Caco-2 (cell line): Measurements from ENCODE around the gene CPA3. TPM values are rescaled to one million over a fixed set of nuclear protein-coding genes. Genes with fewer than 3 reads are reported as not detected.

Source experiments
- BruUV-seq: library from RNA; stranded (reverse); fragments of 400-500 nt; replicated peaks from 2 replicates; lab custom pipeline; 2021; lab: Mats Ljungman, UMichigan
- CTCF ChIA-PET: fragments of 300-600 bp; sonication (Branson Sonifier 250); formaldehyde crosslinking; loops from one replicate; lab custom pipeline; 2022; ENCODE audit warnings: antibody characterized with exemption; lab: Charles Lee
- POLR2A ChIA-PET: fragments of 300-600 bp; sonication (Branson Sonifier 250); formaldehyde crosslinking; loops from one replicate; lab custom pipeline; 2022; ENCODE audit warnings: antibody characterized with exemption; lab: Charles Lee
- DNase-seq, 2 experiments: peaks; one replicate each; pipeline versions ENCODE4 v3.0.0 to v3.0.0-alpha.2; 2020 to 2022
- H3K27me3 ChIP-seq: replicated peaks from 2 replicates; pipeline ENCODE4 v1.6.0; 2011; ENCODE audit warnings: low read length; ENCODE audit not compliant: control insufficient read depth, insufficient read depth
- H3K36me3 ChIP-seq: 2 replicates; pipeline ENCODE4 v1.5.1; 2011; ENCODE audit warnings: low read length; ENCODE audit not compliant: control insufficient read depth, insufficient read depth
- H3K4me1 ChIP-seq: fragments of 250-450 bp; sonication (Bioruptor Pico); 2 replicates; pipeline ENCODE4 v1.5.1; 2020; ENCODE audit warnings: mild to moderate bottlenecking
- H3K4me3 ChIP-seq: 2 replicates; pipeline ENCODE4 v1.5.1; 2011; ENCODE audit warnings: low read depth, mild to moderate bottlenecking, control low read depth, low read length
- H3K9me3 ChIP-seq: fragments of 250-450 bp; sonication (Bioruptor Pico); 2 replicates; pipeline ENCODE4 v1.5.1; 2020; ENCODE audit warnings: mild to moderate bottlenecking, moderate library complexity
- H3K27ac Mint-ChIP-seq: one replicate; pipeline ENCODE4 v1.8.0; 2022; ENCODE audit warnings: mixed read lengths; ENCODE audit not compliant: unreplicated experiment
- H3K27me3 Mint-ChIP-seq: one replicate; pipeline ENCODE4 v1.8.0; 2022; ENCODE audit warnings: mixed read lengths; ENCODE audit not compliant: insufficient read depth, unreplicated experiment
- H3K36me3 Mint-ChIP-seq: one replicate; pipeline ENCODE4 v1.8.0; 2022; ENCODE audit warnings: mild to moderate bottlenecking, mixed read lengths; ENCODE audit not compliant: insufficient read depth, unreplicated experiment
- H3K4me1 Mint-ChIP-seq: one replicate; pipeline ENCODE4 v1.8.0; 2022; ENCODE audit warnings: low read depth, mixed read lengths; ENCODE audit not compliant: unreplicated experiment
- H3K4me3 Mint-ChIP-seq: one replicate; pipeline ENCODE4 v1.8.0; 2022; ENCODE audit warnings: mild to moderate bottlenecking, moderate library complexity, mixed read lengths; ENCODE audit not compliant: unreplicated experiment
- H3K9me3 Mint-ChIP-seq: one replicate; pipeline ENCODE4 v1.8.0; 2022; ENCODE audit warnings: mixed read lengths; ENCODE audit not compliant: unreplicated experiment
- intact Hi-C: fragments of 100-400 bp; cut with micrococcal nuclease; formaldehyde crosslinking; loops from one replicate; pipeline ENCODE4 v1.10.0; 2022; ENCODE audit not compliant: unreplicated experiment
- total RNA-seq: library from RNA; stranded (reverse); gene quantifications from 2 replicates; pipeline ENCODE4 v1.2.3, GENCODE V29; 2022
- TF ChIP-seq, protein P1 (sequence below), 2 experiments: fragments of 200-600 bp in 1 of 2; IDR thresholded peaks; 1 replicate in 1 of 2; 2 replicates in 1 of 2; pipeline versions ENCODE4 v1.5.1 to v1.8.0; 2011 to 2022; ENCODE audit warnings: antibody characterized with exemption in 1 of 2, control low read depth in 1 of 2, inconsistent platforms in 1 of 2, low read depth in 1 of 2, low read length in 1 of 2, mild to moderate bottlenecking in 1 of 2, moderate library complexity in 1 of 2; ENCODE audit not compliant: insufficient read depth in 1 of 2, severe bottlenecking in 1 of 2, unreplicated experiment in 1 of 2

Gene CPA3
- total RNA-seq, 1 experiment from 2014 or later = not detected

DNA sequence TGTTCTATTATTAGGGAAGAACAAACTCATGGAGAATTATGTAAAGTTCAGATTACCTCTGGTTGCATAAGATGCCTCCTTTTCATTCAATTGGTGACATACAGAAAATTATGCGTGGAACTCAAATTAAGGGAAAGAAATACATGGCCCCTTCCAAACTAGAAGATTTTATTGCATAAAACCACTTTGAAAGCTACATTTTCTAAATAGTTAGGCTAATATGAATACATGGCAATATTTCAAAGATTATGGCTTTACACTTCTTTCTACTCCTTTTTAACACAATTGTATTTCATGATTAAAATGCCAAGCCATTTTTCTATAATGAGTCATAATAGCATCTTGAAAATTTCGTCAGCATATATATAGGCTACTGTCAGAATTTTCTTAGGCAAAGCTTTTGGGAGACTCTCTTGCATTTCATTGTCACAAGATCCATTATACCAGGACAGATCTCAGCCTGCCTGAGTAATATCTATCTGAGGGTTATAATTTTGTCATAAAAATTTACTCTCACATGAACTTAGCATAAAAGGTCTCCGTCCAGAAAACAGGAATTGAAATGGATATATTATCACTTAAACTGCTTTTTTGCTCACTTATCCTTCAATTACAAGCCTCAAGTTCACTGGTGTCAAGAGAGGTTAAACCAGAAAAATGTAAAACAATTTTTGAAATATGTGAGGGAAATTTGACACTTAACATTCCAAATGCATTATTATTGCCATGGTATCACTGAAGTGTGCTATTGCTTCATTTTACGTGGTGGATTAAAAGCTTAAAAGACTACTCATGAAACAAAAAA, 37.1 kb downstream of the CPA3 start:
- POLR2A ChIA-PET = no interaction called here
- BruUV-seq = no TSS peak

DNA sequence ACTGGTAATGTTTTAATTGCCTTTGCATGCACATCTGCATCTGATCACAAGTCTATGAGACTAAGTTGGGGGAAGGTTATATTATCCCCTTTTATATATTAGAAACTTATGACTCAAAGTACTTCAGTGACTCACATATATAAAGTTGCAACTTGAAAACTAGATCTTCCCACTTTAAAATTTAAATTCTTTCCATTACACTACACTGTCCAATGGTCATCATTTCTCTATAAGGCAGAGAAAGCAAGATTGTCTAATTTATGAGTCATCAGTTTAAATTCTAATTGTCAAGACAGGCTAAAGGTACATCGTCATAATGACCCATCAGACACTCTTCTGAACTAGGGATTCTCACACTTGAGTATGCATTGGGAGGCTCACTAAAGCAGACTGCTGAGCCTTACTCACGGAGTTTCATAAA, 37.9 kb downstream of the CPA3 start:
- no peaks in the 10 kb centered on the region for H3K4me1 Mint-ChIP-seq
- Histone ChIP-seq H3K4me3 (no peak overlapping the region), H3K27me3 (no peaks in the 10 kb centered on the region), H3K36me3 (no peaks in the 10 kb centered on the region), H3K9me3 (no peaks in the 10 kb centered on the region), H3K4me1 (no peaks in the 10 kb centered on the region)
- intact Hi-C loops = no loop called here
- H3K27me3 Mint-ChIP-seq = peaks cover 4% of the 10 kb centered on the region
- no peak overlapping the region for H3K4me3 Mint-ChIP-seq
- TF ChIP-seq, protein P1, sequence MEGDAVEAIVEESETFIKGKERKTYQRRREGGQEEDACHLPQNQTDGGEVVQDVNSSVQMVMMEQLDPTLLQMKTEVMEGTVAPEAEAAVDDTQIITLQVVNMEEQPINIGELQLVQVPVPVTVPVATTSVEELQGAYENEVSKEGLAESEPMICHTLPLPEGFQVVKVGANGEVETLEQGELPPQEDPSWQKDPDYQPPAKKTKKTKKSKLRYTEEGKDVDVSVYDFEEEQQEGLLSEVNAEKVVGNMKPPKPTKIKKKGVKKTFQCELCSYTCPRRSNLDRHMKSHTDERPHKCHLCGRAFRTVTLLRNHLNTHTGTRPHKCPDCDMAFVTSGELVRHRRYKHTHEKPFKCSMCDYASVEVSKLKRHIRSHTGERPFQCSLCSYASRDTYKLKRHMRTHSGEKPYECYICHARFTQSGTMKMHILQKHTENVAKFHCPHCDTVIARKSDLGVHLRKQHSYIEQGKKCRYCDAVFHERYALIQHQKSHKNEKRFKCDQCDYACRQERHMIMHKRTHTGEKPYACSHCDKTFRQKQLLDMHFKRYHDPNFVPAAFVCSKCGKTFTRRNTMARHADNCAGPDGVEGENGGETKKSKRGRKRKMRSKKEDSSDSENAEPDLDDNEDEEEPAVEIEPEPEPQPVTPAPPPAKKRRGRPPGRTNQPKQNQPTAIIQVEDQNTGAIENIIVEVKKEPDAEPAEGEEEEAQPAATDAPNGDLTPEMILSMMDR (IDR thresholded peaks at IDR 0.05; ENCODE audit: insufficient read depth in 1 of 2, low read depth in 1 of 2, low read length in 1 of 2, severe bottlenecking in 1 of 2, unreplicated experiment in 1 of 2) = no peak
- ChIA-PET CTCF (no interaction called here), POLR2A (no interaction called here)
- no peaks in the 10 kb centered on the region for H3K36me3 Mint-ChIP-seq
- H3K27ac Mint-ChIP-seq = no peak overlapping the region
- BruUV-seq = no TSS peak
- no peak for DNase-seq
- no peaks in the 10 kb centered on the region for H3K9me3 Mint-ChIP-seq

More for the DNA sequence above, 37.1 kb downstream of the CPA3 start:
- DNase-seq = no peak
- Histone ChIP-seq H3K4me1 (no peaks in the 10 kb centered on the region), H3K27me3 (no peaks in the 10 kb centered on the region), H3K9me3 (no peaks in the 10 kb centered on the region), H3K36me3 (no peaks in the 10 kb centered on the region), H3K4me3 (no peak overlapping the region)
- Mint-ChIP-seq H3K36me3 (no peaks in the 10 kb centered on the region), H3K27me3 (peaks cover 7% of the 10 kb centered on the region), H3K27ac (no peak overlapping the region), H3K4me3 (no peak overlapping the region), H3K4me1 (no peaks in the 10 kb centered on the region), H3K9me3 (no peaks in the 10 kb centered on the region)
- CTCF ChIA-PET = no interaction called here
- intact Hi-C loops = no loop called here
- TF ChIP-seq, protein P1 (IDR thresholded peaks at IDR 0.05; ENCODE audit: insufficient read depth in 1 of 2, low read depth in 1 of 2, low read length in 1 of 2, severe bottlenecking in 1 of 2, unreplicated experiment in 1 of 2) = no peak

DNA sequence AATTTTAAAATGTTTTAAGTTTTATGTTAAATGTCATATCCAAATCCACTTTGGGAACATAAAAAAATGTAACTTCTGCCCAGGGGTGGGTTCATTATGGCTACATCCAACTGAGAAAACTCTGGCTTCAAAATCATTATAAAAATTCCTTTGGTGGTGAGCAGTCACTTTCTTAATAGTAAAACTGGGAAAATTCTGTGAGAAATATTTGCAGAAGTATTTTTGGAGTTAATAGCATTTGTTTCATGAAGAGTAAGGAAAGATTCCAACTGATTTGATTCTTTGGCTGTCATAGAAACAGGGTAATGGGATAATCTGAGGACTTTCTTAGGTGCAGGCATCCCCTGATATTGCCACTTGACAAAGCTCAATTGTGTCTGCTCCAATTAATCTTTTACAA, 38.8 kb downstream of the CPA3 start:
- no peak overlapping the region for H3K4me3 Mint-ChIP-seq
- H3K4me1 Mint-ChIP-seq = no peaks in the 10 kb centered on the region
- no peak overlapping the region for H3K27ac Mint-ChIP-seq
- H3K9me3 ChIP-seq = no peaks in the 10 kb centered on the region
- peaks cover 4% of the 10 kb centered on the region for H3K27me3 Mint-ChIP-seq
- no peak overlapping the region for H3K4me3 ChIP-seq
- intact Hi-C loops = no loop called here
- DNase-seq = no peak
- BruUV-seq = no TSS peak
- H3K27me3 ChIP-seq = no peaks in the 10 kb centered on the region
- ChIA-PET POLR2A (no interaction called here), CTCF (no interaction called here)
- no peaks in the 10 kb centered on the region for H3K9me3 Mint-ChIP-seq
- TF ChIP-seq, protein P1 (IDR thresholded peaks at IDR 0.05; ENCODE audit: insufficient read depth in 1 of 2, low read depth in 1 of 2, low read length in 1 of 2, severe bottlenecking in 1 of 2, unreplicated experiment in 1 of 2) = no peak
- no peaks in the 10 kb centered on the region for H3K4me1 ChIP-seq
- no peaks in the 10 kb centered on the region for H3K36me3 ChIP-seq
- no peaks in the 10 kb centered on the region for H3K36me3 Mint-ChIP-seq
